T follicular helper cell (primary cell): ENCODE results near the gene DIO1.
"Not testable (repeated sequence)": the region's sequence is repeated elsewhere in the genome, so short reads cannot be mapped to it uniquely, and the experiment has no call there.

ENCODE experiments used
- DNase-seq: peaks from one replicate; pipeline ENCODE4 v3.0.0-alpha.2; 2020; ENCODE audit warnings: low read depth
- total RNA-seq, 2 experiments: gene quantifications; one replicate each; lab custom pipeline; 2026; lab: John Stamatoyannopoulos, UW

Gene DIO1
- total RNA-seq = 0.06 to 0.09 reads per million in 2 experiments

DNA sequence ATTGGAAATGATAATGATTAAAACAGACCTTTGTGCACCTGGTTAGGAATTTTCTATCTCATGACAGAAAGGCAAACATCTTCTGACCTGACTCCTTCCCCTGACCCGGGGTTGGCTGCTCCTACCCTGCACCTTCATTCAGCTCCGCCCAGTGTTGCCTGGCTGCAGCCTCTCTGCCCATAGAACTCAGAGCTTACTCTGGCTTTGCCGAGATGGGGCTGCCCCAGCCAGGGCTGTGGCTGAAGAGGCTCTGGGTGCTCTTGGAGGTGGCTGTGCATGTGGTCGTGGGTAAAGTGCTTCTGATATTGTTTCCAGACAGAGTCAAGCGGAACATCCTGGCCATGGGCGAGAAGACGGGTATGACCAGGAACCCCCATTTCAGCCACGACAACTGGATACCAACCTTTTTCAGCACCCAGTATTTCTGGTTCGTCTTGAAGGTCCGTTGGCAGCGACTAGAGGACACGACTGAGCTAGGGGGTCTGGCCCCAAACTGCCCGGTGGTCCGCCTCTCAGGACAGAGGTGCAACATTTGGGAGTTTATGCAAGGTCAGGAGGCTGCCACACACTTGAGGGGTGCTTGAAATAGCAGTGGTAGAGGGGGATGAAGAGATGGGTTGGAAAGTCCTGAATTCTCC lies at the start of gene DIO1:
Gene DIO1, plus strand, starts transcription at position 189 of the 638 bp plus-strand sequence. Its CDS starts 24 bp downstream, at position 213.
- DNase-seq = no peak

DNA sequence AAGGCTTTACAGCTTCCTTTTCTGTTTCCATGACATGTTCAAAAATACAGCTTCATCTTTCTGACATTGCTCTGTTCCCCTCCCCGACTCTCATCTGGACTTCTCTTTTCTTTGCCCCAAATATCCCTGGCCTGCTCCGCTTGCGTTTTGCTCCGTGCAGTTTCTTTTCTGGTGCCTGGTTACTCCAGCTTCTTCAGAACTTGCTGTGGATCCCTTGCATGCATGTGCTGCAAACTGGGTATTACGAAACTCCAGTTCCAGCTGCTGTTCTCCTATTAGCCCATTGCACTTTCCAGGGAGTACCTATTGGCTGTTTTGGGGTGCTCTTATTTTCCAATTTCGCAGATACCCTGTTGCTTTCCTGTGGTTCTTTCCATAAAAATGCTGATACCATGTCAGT lies 46.0 kb upstream of the DIO1 start:
- no peak for DNase-seq

DNA sequence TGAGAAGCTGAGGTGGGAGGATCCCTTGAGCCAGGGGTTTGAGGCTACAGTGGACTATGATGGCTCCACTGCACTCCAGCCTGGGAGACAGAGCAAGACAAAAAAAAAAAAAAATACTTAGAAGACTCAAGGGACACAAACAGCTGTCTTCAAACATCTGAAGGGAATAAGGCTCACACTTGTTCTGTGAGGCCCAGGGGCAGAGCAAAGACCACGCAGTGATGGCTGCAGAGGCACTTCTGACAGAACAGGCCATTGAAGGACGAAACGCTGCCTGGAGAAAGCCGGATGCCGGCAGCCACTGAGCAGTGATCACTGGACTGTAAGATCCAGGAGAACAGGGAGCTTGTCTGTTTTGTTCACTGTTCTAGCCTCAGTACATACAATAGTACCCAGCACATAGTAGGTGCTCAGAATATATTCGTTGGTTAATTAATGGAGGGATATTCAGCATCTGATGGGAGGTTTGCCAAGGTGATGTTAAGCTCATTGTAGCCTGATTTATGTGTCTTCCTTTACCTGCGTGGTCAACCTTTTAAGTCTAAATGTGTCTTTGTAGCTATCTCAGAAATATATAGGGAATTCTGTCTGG lies 43.8 kb upstream of the DIO1 start:
- DNase-seq = no peak

DNA sequence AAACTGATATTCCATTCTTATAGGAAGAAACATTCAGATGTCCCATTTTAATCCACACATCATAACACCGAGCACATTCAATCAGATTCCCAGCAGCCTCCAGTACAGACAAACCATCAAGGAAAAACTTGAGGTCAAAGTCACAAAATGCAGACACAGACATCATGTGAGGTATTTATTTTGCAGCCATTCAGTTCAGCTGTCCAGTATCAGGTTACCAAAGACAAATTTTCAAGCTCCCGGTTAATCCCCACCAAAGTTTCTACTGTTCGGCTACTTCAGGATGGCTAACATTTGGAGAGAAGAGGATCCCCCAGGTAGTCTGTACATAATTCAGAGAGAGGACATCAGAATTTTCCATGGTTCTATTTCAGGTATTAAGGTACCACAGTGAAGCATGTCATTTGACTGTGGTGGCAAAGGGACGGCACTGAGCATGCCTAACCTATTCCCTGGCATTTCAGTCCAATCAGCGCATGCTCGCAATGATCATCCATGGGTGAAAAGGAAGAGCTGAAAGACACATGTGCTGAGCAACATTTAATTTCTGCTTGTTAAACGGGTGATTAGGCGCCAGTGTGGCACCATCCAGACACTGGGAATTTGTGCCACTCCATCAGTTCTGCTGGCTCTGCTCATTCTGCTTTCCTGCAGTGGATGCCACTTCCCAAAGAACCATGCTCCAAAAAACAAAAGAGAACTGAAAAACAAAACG lies 42.3 kb upstream of the DIO1 start:
- DNase-seq = no peak

DNA sequence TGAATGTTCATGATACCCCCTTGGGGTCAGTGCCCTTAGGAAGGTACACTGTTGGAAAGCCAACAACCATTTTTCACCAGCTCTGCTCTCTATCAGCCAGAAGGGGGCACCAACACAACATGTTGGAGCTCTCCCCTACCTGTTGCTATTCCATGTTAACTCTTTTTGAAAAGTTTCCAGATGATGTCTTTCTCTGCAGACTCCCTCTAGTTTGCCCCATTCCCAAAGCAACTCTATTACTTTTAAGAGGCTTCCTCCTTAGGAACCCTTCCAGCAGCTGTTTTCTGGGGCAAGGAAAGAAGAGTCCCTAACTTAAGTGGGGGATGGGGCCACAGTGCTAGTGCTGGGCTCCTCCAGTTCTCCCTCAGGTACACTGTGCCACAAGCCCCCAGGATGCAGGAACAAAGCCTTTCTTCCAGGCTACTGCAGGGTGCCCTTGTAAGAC lies 33.0 kb upstream of the DIO1 start:
- DNase-seq = peak; percentile 33

DNA sequence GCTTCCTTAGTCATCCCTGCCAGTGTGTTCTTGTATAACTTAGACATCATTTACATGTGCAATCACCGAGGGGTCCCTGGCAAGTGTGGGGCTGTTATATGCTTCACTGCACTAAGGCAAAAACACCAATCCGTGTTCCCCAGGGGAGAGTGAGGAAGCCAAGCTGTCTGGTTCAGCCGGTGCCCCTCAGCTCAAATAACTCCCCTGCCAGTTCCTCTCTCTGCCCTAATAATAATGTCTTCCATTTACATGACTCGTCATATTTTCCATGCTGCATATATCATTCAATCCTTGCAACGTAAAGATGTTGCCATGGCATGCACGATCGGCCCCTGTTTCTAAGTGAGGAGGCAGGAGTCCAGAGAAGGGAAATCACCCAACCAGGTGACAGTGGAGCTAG lies 31.5 kb upstream of the DIO1 start:
- DNase-seq = no peak

DNA sequence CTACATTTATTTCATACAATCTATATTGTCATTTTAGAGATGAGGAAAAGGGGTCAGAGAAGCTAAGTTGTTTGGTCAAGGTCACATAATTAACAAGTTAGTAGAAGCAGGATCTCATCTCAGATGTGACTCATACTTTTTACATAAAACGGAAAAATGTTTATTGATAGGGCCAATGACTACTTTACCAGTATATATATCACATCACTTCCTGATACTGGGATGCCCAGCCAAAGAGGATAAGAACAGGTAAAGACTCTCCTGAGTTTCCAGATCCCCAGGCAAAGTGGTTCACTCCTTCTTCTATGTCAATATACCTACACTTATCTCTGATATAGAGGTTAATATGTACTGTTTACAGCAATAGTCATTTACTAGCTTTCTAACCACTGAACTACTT lies 25.4 kb upstream of the DIO1 start:
- DNase-seq = no peak

DNA sequence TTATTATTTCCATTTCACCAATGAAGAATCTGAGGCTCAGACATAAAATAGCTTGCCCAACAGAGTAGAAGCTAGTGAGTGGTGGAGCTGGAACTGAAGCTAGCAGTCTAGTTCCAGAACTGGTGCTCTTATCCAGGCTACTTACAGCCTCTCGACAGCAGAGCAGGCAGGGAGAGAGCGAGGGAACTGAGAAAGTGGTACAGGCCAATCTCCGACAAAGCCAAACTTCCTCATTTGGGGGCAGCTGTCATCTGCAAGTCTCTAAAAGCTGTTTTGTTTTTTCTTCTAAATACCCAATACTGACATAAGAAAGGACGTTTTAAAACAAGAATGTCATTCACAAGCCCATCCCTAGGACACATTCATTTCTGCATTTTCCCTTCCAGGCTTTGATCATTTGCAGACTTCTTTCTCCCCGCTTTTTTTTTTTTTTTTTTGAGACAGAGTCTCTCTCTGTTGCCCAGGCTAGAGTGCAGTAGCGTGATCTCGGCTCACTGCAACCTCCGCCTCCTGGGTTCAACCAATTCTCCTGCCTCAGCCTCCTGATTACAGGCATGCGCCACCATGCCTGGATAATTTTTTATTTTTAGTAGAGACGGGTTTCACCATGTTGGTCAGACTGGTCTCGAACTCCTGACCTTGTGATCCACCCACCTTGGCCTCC lies 24.4 kb upstream of the DIO1 start:
- no peak for DNase-seq

DNA sequence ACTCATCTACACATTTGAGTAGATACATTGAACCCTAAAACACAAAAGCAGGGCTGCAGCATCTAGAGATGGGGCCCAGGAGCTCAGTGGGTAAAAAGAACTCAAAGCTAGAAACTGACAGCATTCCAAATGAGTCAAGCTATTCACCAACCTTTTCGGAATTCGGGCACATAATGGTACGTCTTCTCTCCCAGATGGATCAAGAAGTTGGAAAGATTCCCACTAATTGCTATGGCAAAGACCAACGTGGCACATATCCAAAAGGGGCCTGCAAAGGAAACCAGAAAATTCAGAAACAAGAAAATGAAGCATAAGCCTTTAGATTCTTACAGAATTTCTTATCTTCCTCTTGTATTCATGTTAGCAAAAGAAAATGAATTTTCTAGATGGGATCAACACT lies 22.8 kb upstream of the DIO1 start:
- no peak for DNase-seq

DNA sequence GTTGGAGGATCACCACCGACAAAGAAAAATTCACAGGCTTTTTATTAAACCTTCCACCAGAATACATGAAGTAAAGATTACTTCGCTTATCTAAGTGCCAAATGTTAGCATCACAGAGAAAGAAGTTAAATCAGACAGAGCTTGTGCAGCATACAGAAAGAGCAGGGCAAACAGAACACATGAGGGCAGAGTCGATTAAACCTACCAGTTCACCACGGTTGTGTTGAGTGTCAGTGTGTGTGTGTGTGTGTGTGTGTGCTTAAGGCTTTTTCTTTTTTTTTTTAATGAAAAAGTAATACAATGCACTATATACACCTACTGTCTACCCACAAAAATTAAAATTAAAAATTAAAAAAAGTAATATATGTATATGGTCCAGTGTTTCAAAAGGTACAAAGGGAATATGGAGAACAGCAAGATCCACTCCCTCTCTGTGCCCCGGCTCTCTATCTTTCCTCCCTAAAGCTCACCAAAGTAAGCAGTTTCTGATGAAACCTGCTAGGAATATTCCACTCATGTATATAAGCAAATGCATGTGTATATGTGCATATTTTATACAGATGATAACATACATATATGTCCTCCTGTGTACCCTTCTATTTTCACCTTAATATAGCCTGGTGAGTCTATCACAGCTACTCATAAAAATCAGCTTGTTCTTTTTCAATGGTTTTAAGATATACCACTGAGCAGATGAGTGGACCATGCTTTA lies 22.1 kb upstream of the DIO1 start:
- no peak for DNase-seq

DNA sequence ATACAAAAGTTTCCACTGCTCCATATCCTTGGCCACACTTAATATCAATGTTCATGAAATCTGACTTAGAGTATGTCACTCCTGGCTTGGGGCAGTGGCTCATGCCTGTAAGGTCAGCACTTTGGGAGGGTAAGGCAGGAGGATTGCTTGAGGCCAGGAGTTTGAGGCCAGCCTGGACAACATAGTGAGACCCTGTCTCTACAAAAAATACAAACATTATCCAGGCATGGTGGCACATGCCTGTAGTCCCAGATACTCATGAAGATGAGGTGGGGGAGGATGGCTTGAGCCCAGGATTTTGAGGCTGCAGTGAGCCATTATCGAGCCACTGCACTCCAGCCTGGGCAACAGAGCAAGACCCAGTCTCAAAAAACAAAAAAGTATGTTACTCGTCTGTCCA lies 18.8 kb upstream of the DIO1 start:
- DNase-seq = not testable (repeated sequence)

DNA sequence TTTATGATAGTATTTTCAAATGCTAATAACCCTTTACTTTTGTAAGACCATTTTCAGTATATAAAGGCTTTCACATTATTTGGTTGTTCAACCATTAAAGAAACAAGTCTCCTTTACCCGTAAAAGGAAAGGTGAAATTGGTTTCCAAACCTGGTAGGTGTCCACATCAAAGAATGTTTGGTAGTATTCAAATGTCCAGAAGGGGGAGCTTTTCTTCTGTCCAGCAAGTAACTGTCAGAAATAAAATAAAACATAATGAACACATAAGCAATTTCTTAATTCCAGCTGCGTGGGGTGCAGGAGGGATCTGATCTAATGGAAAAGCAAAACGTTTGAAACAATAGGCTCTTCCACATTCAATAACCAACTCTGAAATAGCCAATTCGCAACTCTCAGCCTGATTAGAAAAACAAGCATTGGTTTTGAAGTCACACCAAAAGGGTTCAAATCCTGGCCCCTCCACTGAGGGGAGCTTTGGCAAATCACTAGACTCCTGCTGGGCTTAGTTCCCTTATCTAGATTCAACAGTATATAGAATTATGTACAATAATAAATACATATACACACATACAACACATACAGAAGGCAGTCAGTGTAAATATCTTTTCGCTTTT lies 15.4 kb upstream of the DIO1 start:
- DNase-seq = no peak

DNA sequence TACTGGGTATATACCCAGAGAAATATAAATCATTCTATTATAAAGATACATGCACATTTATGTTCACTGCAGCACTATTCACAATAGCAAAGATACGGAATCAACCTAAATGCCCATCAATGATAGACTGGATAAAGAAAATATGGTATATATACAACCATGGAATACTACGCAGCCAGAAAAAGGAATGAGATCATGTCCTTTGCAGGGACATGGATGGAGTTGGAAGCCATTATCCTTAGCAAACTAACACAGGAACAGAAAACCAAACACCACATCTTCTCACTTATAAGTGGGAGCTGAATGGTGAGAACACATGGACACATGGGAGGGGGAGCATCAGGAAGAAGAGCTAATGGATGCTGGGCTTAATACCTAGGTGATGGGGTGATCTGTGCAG lies 12.1 kb upstream of the DIO1 start:
- not testable (repeated sequence) for DNase-seq

DNA sequence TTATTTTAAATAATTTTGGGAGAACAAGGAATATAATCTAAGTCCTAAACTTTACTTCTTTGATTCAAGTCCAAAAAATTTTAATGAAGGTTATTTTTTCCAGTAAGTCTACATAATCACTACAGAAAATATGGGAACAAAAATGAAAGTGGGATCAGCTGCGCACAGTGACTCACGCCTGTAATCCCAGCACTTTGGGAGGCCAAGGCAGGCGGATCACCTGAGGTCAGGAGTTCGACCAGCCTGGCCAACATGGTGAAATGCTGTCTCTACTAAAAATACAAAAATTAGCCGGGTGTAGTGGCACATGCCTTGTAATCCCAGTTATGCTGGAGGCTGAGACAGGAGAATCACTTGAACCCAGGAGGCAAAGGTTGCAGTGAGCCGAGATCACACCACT lies 10.4 kb upstream of the DIO1 start:
- DNase-seq = not testable (repeated sequence)

DNA sequence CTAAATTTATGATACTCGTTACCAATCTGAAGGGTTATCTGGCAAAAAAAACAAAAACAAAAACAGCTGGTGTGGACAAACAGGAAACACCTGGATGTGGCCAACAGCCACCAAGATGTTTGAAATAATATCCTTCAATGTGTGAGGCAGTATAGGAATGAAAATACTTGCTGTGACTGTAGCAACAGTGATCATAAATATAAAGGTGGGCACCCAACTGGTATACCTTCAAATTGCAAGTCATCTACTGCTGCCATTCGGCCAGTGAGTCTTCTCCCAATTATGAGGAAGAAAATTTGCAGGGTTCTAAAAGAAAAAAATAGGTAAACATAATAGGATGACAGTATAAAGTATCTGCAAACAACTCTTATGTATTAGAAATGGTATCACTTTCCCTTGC lies 5.3 kb upstream of the DIO1 start:
- no peak for DNase-seq

DNA sequence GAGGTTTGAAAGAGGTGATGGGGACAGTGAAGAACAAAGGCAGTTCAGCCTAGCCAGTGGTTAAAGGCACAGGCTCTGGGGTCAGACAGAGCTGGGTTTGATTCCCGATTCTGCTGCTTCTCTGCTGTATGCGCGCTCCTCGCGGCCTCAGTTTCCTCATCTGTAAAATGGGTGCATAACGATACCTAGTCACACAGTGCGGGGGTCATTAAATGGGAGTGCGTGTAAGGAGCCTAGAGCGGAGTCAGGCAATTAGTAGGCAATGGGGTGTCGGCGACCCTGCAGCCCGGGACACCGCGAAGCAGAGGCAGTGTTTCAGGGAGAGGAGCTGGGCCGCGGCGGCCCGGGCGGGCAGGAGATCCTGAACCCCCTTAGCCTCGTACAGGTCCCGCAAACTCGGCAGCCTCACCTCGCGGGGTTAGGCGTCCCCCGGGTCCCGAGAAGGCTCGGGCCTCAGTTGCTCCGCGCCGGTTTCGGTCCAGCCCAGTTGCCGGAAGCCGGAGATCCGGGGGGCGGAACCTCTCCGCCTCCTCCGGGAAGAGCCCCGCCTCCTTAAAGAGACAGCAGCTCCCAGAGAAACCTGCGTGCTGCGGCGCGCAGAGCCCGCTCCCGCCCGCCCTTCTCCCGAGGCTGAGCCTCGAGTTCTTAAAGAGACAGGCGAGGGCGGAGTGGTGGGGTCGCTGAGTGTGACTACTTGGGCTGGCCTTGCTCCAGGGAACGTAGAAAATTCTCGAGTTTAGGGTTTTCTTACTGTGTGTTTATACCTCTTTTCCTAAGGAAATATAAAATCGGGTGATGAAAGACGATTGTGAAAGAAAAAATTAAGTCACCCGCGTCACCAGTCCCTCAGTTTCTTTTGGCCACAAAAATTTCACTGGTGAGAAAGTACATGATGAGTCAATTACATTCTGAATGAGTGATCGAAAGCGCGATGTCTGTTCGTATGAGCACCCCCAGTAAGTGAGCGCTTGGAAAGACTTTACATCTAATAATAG lies 4.4 kb upstream of the DIO1 start, which contains the start of gene YIPF1:
Gene YIPF1, minus strand, starts transcription at position 494 of the 995 bp plus-strand sequence. CDS start 860 bp downstream, outside the sequence.
- DNase-seq = peak; percentile 80

DNA sequence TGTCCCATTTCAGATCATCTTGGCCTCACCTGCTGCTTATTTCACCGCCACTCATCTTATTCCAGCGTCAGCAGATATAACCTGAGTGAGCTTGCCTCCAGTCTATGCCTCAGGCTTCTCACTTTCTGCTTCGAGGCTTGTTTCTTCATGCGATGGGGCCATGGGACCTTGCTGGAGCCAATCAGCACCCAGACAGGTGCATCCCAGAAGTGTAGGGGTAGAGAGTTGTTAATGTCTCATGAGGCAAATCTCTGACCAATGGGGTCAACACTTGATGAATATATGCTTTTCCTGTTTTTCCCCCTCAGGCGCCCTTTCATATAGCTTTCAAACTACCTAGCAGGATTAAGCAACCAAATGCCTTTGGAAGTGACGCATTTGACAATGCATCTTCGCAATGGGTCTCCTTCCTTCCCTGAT lies 3.5 kb upstream of the DIO1 start:
- DNase-seq = no peak

DNA sequence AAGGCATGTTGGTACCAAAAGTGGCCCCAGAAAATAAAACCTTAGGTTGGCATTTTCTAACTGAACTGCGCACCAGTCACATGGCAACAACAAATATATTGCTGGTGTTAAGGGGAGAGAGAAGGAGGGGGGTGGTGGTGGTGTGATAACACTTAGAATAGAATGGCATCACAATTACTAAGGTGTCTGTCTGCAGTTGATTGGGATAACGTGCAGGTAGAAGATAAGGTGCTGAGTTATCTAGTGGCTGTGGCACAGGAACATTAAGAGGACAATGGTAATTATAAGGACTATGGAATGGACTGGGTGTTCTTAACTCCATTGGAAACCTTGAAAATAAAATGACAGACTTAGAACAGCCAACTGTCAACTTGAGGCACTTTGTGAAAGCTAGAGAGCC lies 3.0 kb upstream of the DIO1 start:
- no peak for DNase-seq

DNA sequence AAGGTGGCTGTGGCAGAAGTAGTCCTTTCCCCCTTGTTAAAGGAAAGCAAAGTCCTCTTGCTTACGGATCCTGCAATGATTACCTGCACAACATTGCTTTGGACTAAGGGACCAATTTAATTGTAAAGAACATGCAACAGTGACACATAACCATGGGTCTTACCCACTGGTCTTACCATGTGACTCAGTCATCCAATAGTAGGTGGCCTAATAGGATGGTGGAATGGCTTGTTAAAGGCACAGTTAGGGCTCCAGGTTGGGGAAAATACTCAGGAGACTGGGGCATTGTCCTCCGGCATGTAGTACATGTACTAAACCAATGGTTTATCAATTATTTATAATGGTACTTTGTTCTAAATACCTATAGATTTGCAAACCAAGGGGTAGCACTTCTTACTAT lies 2.3 kb upstream of the DIO1 start:
- no peak for DNase-seq

DNA sequence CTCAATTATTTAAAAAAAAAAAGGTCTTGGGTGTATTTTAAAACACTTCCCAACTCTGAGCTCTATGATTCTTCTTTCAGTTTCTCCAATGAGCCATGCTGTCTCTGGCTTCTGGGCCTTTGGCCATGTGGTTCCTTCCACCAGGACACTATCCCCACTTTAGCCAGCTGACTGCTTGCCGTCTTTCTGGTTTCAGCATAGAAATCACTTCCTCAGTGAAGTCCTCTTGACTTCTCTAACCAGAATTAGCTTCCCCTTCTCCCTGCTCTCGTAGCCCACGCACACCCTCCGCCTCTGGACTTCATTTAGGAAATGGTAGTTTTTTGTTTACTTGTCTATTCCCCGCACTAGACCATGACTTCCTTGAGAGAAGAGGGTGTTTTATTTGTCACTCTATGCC lies 1.1 kb upstream of the DIO1 start:
- no peak for DNase-seq
